HepG2 (cell line): ENCODE data around the gene BCL2L1. TPM values are rescaled to one million over a fixed set of nuclear protein-coding genes. Genes with fewer than 3 reads are reported as not detected.

Experiments
- CHD4 ChIP-seq: fragments of 200-600 bp; sonication (generic); IDR thresholded peaks from 2 replicates; pipeline ENCODE4 v1.7.0; 2017; ENCODE audit warnings: mild to moderate bottlenecking, low read length, borderline replicate concordance
- FIP1L1 ChIP-seq: fragments of 200-400 bp; formaldehyde crosslinking; IDR thresholded peaks from 2 replicates; pipeline ENCODE4 v1.6.1; 2018; ENCODE audit warnings: low read depth, mild to moderate bottlenecking, low read length, moderate library complexity, borderline replicate concordance; ENCODE audit not compliant: insufficient read depth
- FOXC1 ChIP-seq: sonication (generic); formaldehyde crosslinking; IDR thresholded peaks from 2 replicates; pipeline ENCODE4 v1.8.0; 2022; ENCODE audit warnings: mild to moderate bottlenecking, missing genetic modification reagents, borderline replicate concordance
- MAFK ChIP-seq, 2 experiments: IDR thresholded peaks in 1 of 2; conservative IDR thresholded peaks in 1 of 2; 2 replicates each; pipeline ENCODE4 v1.6.1; 2011; ENCODE audit warnings: improper control_type of control experiment in 2 of 2, low read length in 2 of 2
- MEIS1 ChIP-seq: sonication (generic); formaldehyde crosslinking; IDR thresholded peaks from 2 replicates; pipeline ENCODE4 v1.9.0; 2021; ENCODE audit warnings: mild to moderate bottlenecking, missing genetic modification reagents, moderate library complexity, borderline replicate concordance
- NFKB2 ChIP-seq: sonication (generic); formaldehyde crosslinking; IDR thresholded peaks from 2 replicates; pipeline ENCODE4 v1.4.0; 2020; ENCODE audit warnings: missing genetic modification reagents, borderline replicate concordance
- NPAS2 ChIP-seq: sonication (generic); formaldehyde crosslinking; IDR thresholded peaks from 2 replicates; pipeline ENCODE4 v1.8.0; 2022; ENCODE audit warnings: mild to moderate bottlenecking, missing genetic modification reagents, borderline replicate concordance
- NR2F1 ChIP-seq, 2 experiments: fragments of 450-650 bp in 1 of 2; formaldehyde crosslinking in 1 of 2; IDR thresholded peaks; 2 replicates each; pipeline versions ENCODE4 v1.5.0 to v1.6.1; 2016 to 2020; ENCODE audit warnings: mild to moderate bottlenecking in 1 of 2, missing compliant biosample characterization in 1 of 2, missing genetic modification reagents in 1 of 2, moderate library complexity in 1 of 2
- ONECUT2 ChIP-seq: sonication (generic); formaldehyde crosslinking; IDR thresholded peaks from 2 replicates; pipeline ENCODE4 v1.4.0; 2020; ENCODE audit warnings: missing genetic modification reagents
- POGZ ChIP-seq: sonication (generic); formaldehyde crosslinking; IDR thresholded peaks from 2 replicates; pipeline ENCODE4 v1.4.0; 2020; ENCODE audit warnings: mild to moderate bottlenecking, missing genetic modification reagents
- PPARG ChIP-seq: conservative IDR thresholded peaks from 2 replicates; pipeline ENCODE4 v1.6.1; 2016; ENCODE audit warnings: missing biosample characterization, missing genetic modification reagents
- PTBP1 ChIP-seq: fragments of 200-400 bp; formaldehyde crosslinking; IDR thresholded peaks from 2 replicates; pipeline ENCODE4 v1.6.1; 2018; ENCODE audit warnings: low read length, low read depth; ENCODE audit not compliant: poor library complexity, severe bottlenecking
- RCOR2 ChIP-seq: IDR thresholded peaks from 2 replicates; pipeline ENCODE4 v1.6.1; 2016; ENCODE audit warnings: missing biosample characterization, missing genetic modification reagents
- SNAI1 ChIP-seq: sonication (generic); formaldehyde crosslinking; IDR thresholded peaks from 2 replicates; pipeline ENCODE4 v1.5.0; 2020; ENCODE audit warnings: mild to moderate bottlenecking, missing genetic modification reagents, borderline replicate concordance
- ZFAT ChIP-seq: sonication (generic); formaldehyde crosslinking; conservative IDR thresholded peaks from 2 replicates; pipeline ENCODE4 v1.8.1; 2023; ENCODE audit warnings: missing genetic modification reagents, inconsistent platforms
- ZFP82 ChIP-seq: sonication (generic); formaldehyde crosslinking; IDR thresholded peaks from 2 replicates; pipeline ENCODE4 v1.5.1; 2020; ENCODE audit warnings: mild to moderate bottlenecking, missing genetic modification reagents, borderline replicate concordance
- ZFP90 ChIP-seq: sonication (generic); formaldehyde crosslinking; IDR thresholded peaks from 2 replicates; pipeline ENCODE4 v1.8.0; 2022; ENCODE audit warnings: missing genetic modification reagents, mild to moderate bottlenecking, inconsistent platforms, borderline replicate concordance
- ZNF136 ChIP-seq: sonication (generic); formaldehyde crosslinking; IDR thresholded peaks from 2 replicates; pipeline ENCODE4 v1.8.1; 2022; ENCODE audit warnings: low read depth, mild to moderate bottlenecking, moderate library complexity, missing genetic modification reagents
- ZNF343 ChIP-seq: sonication (generic); formaldehyde crosslinking; IDR thresholded peaks from 2 replicates; pipeline ENCODE4 v1.4.0; 2020; ENCODE audit warnings: mild to moderate bottlenecking, missing genetic modification reagents
- ZNF501 ChIP-seq: sonication (generic); formaldehyde crosslinking; IDR thresholded peaks from 2 replicates; pipeline ENCODE4 v1.5.1; 2020; ENCODE audit warnings: mild to moderate bottlenecking, moderate library complexity, missing genetic modification reagents
- ZNF564 ChIP-seq: sonication (generic); formaldehyde crosslinking; IDR thresholded peaks from 2 replicates; pipeline ENCODE4 v1.8.1; 2023; ENCODE audit warnings: mild to moderate bottlenecking, missing genetic modification reagents
- polyA plus RNA-seq, 8 experiments: library from polyadenylated mRNA; depleted of rRNA in 3 of 8; stranded (reverse) in 7 of 8; unstranded in 1 of 8; fragments of >200 nt; fragmentation: Illumina TruSeq in 4 of 8; extraction: Trizol in 4 of 8; gene quantifications; 2 replicates each; pipeline versions ENCODE4 v1.2.1 to v1.2.3, GENCODE V29; 2011 to 2016; ENCODE audit warnings: low read depth in 4 of 8, missing spikeins in 1 of 8, mixed read lengths in 1 of 8; ENCODE audit not compliant: insufficient read depth in 1 of 8
- total RNA-seq, 5 experiments: library from RNA; depleted of rRNA; stranded (reverse); fragments of >200 nt; fragmentation: Illumina TruSeq; extraction: Trizol; gene quantifications; 2 replicates each; pipeline ENCODE4 v1.2.3, GENCODE V29; 2016; ENCODE audit warnings: low read depth in 1 of 5
- TF ChIP-seq, protein P1 (sequence below): sonication (generic); formaldehyde crosslinking; IDR thresholded peaks from 2 replicates; pipeline ENCODE4 v1.5.1; 2020; ENCODE audit warnings: missing genetic modification reagents, mild to moderate bottlenecking, borderline replicate concordance
- TF ChIP-seq, protein P2 (sequence below): sonication (generic); formaldehyde crosslinking; IDR thresholded peaks from 2 replicates; pipeline ENCODE4 v1.9.0; 2021; ENCODE audit warnings: missing genetic modification reagents, mild to moderate bottlenecking, borderline replicate concordance
- TF ChIP-seq, protein P3 (sequence below): sonication (generic); formaldehyde crosslinking; IDR thresholded peaks from 2 replicates; pipeline ENCODE4 v1.4.0; 2020; ENCODE audit warnings: missing genetic modification reagents

The BCL2L1 gene
- total and polyA plus RNA-seq, 2 of the 13 experiments (the other 11 are each of a cell fraction or from before 2014, with no cell fraction given), result 164 to 258 TPM

DNA sequence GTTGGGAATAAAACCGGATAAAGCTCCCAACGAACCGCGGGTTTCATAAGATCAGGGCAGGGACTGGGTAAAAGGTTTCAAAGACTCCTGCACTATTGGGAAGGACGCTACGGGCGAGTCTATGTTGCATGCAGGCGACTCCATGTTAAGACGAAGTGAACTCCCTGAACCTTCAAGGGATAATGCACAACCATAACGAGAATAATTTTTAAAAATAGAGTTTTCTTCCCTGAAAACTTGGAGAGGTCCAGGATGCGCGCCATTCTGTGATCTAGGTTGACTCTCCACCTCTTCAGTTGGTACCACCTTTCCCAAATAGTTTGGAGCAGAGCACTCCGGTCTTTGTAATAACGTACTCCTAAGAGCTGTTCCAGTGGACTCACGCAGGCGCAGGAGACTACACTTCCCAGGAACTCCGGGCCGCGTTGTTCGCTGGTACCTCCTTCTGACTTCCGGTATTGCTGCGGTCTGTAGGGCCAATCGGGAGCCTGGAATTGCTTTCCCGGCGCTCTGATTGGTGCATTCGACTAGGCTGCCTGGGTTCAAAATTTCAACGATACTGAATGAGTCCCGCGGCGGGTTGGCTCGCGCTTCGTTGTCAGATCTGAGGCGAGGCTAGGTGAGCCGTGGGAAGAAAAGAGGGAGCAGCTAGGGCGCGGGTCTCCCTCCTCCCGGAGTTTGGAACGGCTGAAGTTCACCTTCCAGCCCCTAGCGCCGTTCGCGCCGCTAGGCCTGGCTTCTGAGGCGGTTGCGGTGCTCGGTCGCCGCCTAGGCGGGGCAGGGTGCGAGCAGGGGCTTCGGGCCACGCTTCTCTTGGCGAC, 16.3 kb upstream of the BCL2L1 start, which contains the start of gene TPX2 (continued):
- TF ChIP-seq ZFP90 (CRISPR knock-in tag), result peak; percentile 93
- TF ChIP-seq NPAS2 (CRISPR knock-in tag), result no peak
- peak; percentile 98; the same call in 1 of the 2 replicates for TF ChIP-seq NFKB2
- TF ChIP-seq, protein P1, sequence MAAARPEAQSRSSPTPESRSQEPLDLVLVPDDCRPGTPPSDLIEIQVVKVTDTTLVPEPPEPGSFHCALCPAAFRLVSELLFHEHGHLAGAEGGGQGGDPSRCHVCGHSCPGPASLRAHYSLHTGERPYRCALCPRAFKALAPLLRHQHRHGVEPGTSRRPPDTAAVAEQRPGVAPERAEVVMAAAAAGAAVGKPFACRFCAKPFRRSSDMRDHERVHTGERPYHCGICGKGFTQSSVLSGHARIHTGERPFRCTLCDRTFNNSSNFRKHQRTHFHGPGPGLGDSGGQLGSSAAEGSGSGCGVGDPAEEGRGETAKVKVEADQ, result peak; percentile 31; the same call in 1 of the 2 replicates
- TF ChIP-seq ZNF136, result peak; percentile 78; the same call in 1 of the 2 replicates
- TF ChIP-seq, protein P2, sequence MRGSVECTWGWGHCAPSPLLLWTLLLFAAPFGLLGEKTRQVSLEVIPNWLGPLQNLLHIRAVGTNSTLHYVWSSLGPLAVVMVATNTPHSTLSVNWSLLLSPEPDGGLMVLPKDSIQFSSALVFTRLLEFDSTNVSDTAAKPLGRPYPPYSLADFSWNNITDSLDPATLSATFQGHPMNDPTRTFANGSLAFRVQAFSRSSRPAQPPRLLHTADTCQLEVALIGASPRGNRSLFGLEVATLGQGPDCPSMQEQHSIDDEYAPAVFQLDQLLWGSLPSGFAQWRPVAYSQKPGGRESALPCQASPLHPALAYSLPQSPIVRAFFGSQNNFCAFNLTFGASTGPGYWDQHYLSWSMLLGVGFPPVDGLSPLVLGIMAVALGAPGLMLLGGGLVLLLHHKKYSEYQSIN (CRISPR knock-in tag), result no peak
- no peak for TF ChIP-seq MAFK (conservative IDR thresholded peaks at IDR 0.05 in 1 of 2, IDR thresholded peaks at IDR 0.05 in 1 of 2; ENCODE audit: low read length in 2 of 2)
- peak; percentile 89; the same call in 1 of the 2 replicates for TF ChIP-seq FOXC1
- peak; percentile 72; the same call in 1 of the 2 replicates for TF ChIP-seq SNAI1
- no peak; the same call in 1 of the 2 replicates for TF ChIP-seq ZFAT (CRISPR knock-in tag)
- TF ChIP-seq PTBP1, result peak; percentile 31
- no peak for TF ChIP-seq NR2F1 (CRISPR knock-in tag; IDR thresholded peaks at IDR 0.05)
- TF ChIP-seq ZNF501 (CRISPR knock-in tag), result peak; percentile 98
- TF ChIP-seq CHD4, result no peak
- 0 out of 2 replicates have a peak, but pooled peaks have one; percentile 48 for TF ChIP-seq ZFP82 (CRISPR knock-in tag)
- TF ChIP-seq RCOR2 (CRISPR knock-in tag), result no peak; the same call in 1 of the 2 replicates
- no peak for TF ChIP-seq ZNF343 (CRISPR knock-in tag)
- TF ChIP-seq PPARG (CRISPR knock-in tag), result peak; percentile 89
- TF ChIP-seq POGZ, result peak; percentile 93
- TF ChIP-seq, protein P3, sequence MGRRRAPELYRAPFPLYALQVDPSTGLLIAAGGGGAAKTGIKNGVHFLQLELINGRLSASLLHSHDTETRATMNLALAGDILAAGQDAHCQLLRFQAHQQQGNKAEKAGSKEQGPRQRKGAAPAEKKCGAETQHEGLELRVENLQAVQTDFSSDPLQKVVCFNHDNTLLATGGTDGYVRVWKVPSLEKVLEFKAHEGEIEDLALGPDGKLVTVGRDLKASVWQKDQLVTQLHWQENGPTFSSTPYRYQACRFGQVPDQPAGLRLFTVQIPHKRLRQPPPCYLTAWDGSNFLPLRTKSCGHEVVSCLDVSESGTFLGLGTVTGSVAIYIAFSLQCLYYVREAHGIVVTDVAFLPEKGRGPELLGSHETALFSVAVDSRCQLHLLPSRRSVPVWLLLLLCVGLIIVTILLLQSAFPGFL (CRISPR knock-in tag), result no peak
- no peak for TF ChIP-seq ONECUT2 (CRISPR knock-in tag)
- TF ChIP-seq FIP1L1, result no peak
- peak; percentile 92 for TF ChIP-seq ZNF564
- peak; percentile 81; the same call in 1 of the 2 replicates for TF ChIP-seq MEIS1 (CRISPR knock-in tag)
